Measurements from ENCODE around the gene PLAGL2.

DNA sequence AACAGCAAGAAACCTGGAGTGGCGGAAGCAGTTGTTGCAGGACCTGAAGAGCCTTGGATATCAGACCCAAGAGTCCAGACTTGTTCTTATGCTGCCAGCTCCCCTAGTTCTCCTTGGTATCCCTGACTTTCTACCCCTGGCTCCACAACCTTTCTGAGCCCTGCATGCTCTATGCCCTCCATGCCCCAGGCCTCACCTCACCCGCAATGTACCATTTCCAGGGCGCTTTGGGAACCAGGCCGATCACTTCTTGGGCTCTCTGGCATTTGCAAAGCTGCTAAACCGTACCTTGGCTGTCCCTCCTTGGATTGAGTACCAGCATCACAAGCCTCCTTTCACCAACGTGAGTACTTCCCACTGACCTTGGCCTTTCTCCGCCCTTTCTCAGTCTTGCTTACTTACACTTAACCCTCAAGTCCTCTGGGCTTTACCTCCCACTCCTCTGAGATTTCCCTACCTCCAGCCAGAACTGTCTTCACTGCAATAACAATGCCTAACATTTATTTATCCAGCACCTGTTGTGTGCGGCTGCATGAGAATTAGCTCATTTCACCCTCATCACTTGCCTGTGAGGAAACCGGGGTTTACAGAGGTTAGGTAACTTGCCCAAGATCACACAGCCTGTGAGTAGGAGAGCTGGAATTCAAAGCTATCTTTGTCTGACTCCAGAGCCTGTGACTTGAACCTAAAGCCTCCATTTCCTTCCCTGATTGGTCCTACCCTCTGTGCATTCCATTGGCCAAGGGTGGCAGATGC is 2.5 kb upstream of the PLAGL2 start:
- TF ChIP-seq, protein P1, sequence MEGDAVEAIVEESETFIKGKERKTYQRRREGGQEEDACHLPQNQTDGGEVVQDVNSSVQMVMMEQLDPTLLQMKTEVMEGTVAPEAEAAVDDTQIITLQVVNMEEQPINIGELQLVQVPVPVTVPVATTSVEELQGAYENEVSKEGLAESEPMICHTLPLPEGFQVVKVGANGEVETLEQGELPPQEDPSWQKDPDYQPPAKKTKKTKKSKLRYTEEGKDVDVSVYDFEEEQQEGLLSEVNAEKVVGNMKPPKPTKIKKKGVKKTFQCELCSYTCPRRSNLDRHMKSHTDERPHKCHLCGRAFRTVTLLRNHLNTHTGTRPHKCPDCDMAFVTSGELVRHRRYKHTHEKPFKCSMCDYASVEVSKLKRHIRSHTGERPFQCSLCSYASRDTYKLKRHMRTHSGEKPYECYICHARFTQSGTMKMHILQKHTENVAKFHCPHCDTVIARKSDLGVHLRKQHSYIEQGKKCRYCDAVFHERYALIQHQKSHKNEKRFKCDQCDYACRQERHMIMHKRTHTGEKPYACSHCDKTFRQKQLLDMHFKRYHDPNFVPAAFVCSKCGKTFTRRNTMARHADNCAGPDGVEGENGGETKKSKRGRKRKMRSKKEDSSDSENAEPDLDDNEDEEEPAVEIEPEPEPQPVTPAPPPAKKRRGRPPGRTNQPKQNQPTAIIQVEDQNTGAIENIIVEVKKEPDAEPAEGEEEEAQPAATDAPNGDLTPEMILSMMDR (IDR thresholded peaks at IDR 0.05 in 8 of 11, conservative IDR thresholded peaks at IDR 0.05 in 3 of 11): no peak
- TF ChIP-seq POLR2AphosphoS5 (IDR thresholded peaks at IDR 0.05): no peak
- TF ChIP-seq POLR2A (IDR thresholded peaks at IDR 0.05): no peak
